Gastrocnemius medialis (tissue), 4 donors: ENCODE results near the gene HBD.

Experiments
- CTCF ChIP-seq, 5 experiments: fragments of 450-650 bp in 3 of 5; fragments of 200-600 bp in 2 of 5; sonication (generic) in 2 of 5; IDR thresholded peaks in 4 of 5; conservative IDR thresholded peaks in 1 of 5; 1 replicate in 4 of 5; 2 replicates in 1 of 5; pipeline ENCODE4 v1.5.1; 2016 to 2019; ENCODE audit warnings: antibody characterized with exemption in 5 of 5, mild to moderate bottlenecking in 3 of 5, moderate library complexity in 3 of 5
- POLR2A ChIP-seq, 2 donors: fragments of 450-650 bp; IDR thresholded peaks; one replicate each; pipeline ENCODE4 v1.6.1; 2017; ENCODE audit warnings: antibody characterized with exemption in 2 of 2, mild to moderate bottlenecking in 2 of 2, moderate library complexity in 2 of 2

- TF ChIP-seq CTCF (IDR thresholded peaks at IDR 0.05 in 4 of 5, conservative IDR thresholded peaks at IDR 0.05 in 1 of 5) (no peak), POLR2A (IDR thresholded peaks at IDR 0.05) (no peak)
These were observed 5.8 kb upstream of the HBD start for GRCh38 chr11:5240056-5240455.
